HPDE6-E6E7 (cell line): ENCODE data around the gene BTC.
"Not testable (repeated sequence)": the region's sequence is repeated elsewhere in the genome, so short reads cannot be mapped to it uniquely, and the experiment has no call there.

ENCODE experiments used
- DNase-seq: peaks from one replicate; pipeline ENCODE4 v3.0.0; 2011; ENCODE audit warnings: missing footprints; ENCODE audit errors: extremely low spot score

The BTC gene, protein sequence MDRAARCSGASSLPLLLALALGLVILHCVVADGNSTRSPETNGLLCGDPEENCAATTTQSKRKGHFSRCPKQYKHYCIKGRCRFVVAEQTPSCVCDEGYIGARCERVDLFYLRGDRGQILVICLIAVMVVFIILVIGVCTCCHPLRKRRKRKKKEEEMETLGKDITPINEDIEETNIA

DNA sequence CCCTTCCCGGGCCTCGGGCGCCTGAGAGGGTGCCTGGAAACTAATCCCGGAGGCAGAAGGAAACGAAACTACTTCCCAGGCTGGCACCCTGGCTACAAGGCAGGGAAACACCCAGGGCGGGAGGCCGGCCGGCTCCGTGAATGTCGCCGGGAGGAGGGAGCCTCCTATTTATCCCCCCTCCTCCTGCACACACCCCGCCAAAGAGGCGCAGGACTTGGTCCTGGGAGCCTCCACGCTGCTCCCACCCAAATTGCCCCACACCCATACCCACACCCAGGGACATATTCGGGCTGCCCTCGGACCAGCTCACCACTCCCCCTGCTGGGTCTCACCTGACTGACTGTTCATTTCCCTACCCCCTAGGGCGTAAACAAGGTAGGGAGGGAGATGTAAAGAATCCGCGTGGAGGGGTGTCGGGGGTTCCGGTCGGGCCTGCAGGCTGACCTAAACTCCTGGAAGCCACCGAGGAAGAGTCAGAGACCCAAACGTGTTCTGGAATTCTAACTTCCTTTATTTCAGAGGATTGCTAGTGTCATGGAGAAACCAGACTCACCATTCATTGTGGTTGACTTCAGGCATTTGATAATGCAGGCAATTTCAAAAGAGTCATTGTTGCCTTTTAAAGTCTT is at the start of gene BTC:
Gene BTC, minus strand, starts transcription at position 142 of the 629 bp plus-strand sequence. CDS start 198 bp downstream, outside the sequence.
- DNase-seq = peak; percentile 81

DNA sequence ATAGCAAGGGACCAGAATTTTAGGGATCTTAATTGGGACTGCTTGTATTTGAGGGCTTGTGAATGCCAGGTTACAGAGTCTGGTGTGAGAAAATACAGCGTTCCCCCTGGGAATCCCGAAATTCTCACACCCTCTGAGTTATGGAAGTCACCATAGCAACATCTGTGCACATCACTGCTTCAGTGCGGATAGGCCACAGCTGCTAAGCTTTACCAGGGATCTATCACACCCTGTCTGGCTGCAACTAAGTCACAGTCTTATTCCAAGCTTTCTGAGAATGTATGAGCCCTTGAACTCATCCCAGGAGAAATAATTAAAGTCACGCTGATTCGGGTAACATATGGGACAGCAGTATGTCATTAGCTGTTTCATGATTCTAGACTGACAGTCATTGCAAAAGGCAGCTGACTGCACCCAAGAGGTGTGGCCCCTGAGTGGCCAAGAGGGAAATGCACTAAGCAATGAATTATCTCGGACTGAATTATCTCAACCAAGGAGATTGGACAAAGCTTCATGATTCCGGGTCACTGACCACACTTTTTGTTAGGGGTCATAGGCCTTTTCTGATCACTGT is 46.7 kb upstream of the BTC start:
- no peak for DNase-seq

DNA sequence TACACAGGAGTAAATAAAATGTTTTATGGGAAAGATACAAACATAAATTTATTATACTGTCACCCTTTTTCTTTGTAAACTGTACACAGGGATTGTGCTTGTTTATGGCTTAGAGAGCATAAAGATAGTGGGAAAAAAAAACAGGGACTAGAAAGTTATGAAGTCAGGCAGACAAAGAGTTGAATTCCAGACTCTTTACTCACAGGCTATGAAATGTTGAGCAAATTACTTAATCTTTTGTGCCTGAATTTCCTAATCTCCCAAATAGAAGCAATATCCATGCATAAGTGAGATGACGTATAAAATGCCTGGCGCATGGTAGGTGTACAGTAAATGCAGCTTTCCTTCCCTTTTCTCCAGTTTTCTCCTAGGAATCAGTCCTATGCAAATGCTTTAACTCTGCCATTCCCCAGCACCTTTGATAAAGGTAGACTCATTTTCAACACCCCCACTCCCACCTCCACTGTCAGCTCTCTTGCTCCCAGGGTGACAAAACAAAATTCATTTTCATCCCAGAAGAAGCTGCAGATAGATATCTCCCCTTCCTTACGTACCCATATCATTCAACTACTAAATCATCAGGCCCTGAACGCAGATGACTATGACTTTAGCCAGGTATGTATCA is 44.5 kb upstream of the BTC start:
- DNase-seq = peak; percentile 15

DNA sequence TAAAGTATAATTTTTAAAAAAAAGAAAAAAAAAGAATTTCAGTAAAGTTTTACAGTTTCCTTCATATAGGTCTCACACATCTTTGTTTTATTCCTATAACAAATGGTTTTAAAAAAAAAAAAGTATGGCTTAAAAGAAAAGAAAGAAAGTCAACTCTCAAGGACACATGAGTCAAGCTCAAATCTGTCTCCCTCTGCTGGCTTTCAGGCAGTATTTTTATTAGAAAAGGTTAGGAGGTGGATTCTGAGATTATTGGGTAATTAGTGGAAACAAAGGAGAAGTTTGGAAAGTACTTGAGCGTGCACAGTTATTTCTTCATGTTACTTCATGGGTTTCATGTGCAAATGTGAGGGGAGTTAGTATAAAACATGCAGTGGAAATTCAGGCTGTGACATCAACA is 36.6 kb upstream of the BTC start:
- no peak for DNase-seq

DNA sequence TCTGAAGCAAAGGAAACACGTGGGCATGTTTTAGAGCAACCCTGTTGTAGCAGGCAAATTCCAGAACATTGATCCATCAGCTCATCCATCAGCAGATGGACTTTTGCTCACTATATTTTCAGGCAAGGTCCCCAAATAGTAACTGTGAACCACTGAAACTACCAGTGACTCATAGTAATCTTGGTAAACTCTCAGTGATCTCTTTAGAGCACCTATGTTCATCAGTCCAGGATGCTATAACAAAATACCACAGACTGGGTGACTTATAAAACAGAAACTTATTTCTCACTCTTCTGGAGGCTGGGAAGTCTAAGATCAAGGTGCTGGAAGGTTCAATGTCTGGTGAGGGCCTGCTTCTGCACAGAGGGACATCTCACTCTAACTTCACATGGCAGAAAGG is 28.9 kb upstream of the BTC start:
- DNase-seq = no peak

DNA sequence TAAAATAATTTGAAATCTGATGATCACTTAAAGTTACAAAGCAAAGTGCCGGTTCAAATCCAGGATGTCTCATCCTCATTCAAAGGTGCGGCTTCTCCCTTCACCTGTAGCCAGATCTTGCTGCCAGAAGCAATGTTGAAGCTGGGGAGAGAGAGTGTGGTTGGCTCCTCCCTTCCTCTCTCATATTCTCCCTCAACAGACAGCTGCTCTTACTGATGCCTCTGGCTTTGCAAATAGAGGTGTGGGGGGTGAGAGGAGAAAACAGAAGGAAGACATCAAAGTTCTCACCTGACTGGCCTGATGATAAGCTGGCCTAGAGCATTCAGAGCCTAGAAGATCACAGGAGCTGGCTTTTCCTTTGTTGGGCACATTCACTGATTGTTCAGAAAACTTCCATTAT is 28.3 kb upstream of the BTC start:
- DNase-seq = no peak

DNA sequence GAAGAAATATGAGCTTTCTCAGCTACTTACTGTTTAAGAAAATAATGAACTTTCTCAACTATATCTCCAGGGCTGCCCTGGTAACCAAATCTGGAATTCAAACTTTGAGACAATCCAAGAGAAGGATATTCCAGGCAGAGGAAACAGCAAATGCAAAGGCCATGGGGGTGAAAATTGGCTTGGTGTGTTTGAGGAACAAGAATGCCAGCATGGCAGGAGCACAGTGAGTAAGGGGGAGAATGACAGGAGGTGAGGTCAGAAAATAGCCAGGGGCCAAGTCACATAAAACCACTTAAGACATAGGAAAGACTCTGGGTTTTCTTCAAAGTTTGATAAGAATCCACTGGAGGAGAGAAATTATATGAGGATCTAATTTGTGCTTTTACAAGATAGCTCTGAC is 27.2 kb upstream of the BTC start:
- DNase-seq = no peak

DNA sequence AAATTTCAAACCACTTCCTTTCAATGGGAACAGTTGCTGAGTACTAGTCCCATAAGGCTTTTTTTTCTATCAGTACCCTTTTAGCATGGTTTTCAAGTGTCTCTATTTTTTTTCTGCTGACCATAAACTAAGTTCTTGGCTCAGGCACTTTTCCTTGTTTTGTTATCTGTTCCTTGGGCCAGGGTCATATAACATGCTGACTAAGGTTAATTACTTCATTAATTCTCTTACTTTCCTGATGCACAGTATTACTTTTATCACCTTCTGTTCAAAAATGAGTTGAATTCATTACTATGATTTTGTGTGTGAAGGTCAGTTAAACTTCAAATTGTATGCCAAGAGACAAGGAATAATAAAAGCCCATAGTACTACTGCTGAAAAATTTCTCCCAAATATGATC is 19.7 kb upstream of the BTC start:
- no peak for DNase-seq

DNA sequence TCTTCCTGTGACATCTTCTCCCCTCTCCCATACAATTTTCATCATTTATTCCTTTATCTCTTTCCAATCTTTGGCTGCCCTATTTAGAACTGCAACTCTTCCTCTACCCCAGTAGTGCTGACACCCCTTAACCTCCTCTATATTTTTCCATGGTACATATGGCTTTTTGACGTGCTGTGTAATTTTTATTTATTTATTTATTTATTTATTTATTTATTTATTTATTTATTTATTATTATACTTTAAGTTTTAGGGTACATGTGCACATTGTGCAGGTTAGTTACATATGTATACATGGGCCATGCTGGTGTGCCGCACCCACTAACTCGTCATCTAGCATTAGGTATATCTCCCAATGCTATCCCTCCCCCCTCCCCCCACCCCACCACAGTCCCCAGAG is 17.7 kb upstream of the BTC start:
- not testable (repeated sequence) for DNase-seq

DNA sequence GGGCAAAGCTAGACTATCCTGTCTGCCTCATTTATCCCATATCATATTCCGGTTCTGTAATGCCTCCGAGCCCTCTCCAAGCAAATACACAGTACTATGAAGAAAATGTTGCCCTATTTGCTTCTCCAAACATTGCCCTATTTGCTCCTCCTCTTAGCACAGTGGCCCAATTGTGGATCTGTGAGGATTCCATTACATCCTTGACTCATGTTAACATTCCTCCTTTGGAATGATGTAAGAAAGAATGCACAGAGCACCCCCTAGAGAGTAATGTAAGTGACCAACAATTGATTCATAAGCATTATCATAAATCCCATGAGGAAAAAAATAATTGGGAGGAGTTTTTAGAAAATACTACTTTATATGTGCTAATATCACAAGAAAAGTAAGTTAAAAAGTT is 11.3 kb upstream of the BTC start:
- peak; percentile 19 for DNase-seq

DNA sequence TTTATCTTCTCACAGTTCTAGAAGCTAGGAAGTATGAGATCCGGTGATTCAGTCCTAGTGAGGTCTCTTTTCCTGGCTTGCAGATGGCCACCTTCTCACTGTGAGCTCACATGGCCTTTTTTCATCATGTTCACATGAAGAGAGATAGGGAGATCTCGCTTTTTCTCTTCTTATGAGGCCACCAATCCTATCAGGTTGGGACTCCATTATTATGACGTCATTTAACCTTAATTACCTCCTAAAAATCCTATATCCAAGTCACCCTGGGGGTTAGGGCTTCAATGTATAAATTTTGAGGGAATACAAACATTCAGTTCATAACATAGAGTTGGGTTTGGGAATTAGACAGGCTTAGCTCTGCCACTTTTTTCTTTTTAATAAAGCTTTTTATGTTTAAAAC is 6.0 kb upstream of the BTC start:
- DNase-seq = no peak

DNA sequence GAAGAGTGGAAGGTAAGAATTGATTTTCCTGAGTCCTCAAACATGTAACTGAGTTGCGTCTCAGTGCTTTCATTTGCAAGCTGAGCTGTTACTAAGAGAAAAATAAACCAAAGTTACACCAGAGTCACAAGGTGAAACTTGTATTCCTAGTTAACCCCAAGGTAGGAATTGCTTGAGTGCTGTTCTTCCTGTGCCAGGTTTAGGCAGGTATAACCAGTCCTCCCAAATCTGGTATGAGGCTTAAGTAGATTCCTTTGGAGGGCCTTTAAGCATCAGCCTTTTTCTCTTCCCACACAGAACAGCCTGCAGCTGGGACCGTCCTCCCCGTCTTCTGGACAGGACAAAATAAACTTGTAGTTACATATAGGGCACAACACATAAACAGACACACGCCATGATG is 2.3 kb upstream of the BTC start:
- no peak for DNase-seq

DNA sequence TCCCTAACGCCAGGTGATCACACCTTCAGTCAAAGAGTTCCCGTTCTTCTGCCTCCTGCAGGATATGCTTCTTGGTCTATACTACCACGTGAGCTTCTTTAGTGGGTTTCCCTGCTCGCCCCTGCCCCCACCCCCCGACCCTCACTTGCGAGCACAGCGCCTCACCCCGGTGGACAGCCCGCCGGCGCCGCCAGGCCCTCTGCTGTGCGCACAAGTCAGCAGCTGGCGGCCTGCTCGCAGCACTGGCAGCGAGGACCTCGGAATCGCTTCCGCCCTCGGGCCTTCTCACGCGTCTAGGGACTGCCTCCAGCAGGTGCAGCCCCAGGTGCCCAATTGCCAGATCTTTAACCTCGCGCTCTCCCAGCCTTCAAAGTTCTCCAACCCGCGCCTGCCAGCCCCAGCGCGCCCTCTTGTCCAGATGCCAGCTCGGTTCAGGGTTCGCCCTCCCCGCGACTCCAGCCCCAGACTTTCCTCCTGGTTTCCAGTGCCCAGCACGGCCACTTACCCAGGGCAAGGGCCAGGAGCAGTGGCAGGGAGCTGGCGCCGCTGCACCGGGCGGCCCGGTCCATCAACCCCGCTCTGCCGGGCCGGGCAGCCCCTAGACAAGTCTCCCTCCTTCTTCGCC is 454 bp downstream of the BTC start:
- peak; percentile 61 for DNase-seq

DNA sequence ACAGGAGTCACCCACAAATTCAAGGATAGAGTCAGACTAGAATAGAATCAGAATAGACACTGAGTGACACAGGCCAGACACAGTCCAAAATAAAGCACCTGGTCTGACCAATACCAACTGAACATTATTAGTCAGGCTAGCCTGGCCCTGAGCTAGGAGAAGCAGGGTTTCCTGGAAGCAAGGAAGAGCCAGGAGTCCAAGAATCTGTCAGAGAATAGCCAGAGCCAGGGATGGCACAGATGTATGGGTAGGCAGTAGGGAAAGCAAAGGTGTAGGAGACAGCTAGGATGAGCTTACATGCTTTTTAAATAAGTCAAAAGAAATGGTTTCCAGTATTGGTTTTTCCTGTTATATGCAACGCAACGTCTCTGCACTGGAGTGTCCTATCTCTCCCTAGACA is 3.7 kb downstream of the BTC start:
- DNase-seq = no peak

DNA sequence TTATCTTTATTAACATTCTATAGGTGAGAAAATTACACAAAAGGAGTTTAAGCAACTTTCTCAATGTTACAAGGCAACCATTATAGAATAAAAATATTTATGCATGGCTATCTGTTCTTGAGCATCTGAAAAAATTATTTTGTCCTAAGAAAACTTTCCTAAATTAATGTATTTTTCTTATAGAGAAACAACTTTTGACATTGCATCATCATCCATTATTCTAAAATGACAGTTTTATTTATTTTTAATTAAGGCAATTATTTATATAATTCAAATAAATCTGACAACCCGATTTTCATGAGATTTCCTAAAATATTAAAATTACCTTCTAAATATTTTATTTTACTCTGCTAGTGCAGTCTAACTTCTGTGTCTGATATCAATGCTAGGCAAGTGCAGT is 4.8 kb downstream of the BTC start:
- DNase-seq = no peak

DNA sequence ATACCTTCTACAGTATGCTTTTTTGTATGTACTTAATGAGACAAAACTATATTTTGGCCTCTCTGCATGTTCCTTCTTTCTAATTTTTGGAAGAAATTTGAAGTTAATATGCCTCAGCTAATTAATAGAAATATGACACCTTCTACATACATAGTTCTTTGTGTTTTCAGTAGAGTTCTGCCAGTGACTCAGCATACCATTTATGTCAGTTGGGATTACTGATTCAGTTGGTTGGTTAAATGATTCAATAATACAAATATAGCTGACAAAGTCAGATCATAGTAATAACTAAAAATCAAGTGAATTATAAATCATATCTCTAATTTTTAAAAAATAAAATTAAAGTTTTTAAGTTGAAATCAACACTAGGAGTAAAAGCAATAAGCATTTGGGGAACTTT is 16.8 kb downstream of the BTC start:
- no peak for DNase-seq

DNA sequence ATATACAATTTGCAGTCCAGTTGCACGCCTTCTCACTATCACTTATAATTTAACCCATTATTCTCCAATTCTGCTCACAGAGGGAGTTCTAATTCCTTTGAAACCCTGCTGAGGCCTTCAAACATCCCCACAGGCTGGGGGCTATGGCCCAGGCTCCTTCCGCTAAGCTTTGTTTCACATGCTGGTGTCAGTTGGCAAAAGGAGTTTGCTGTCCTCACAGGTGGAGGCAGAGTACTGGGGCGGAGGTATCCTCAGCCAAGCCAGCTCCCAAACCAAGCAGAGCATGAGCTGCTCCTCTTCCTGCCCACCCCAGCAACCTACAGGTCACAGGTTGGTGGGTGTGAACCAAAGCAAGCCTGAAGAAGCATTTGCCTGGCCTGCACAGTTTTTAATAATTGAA is 21.5 kb downstream of the BTC start:
- DNase-seq = no peak

DNA sequence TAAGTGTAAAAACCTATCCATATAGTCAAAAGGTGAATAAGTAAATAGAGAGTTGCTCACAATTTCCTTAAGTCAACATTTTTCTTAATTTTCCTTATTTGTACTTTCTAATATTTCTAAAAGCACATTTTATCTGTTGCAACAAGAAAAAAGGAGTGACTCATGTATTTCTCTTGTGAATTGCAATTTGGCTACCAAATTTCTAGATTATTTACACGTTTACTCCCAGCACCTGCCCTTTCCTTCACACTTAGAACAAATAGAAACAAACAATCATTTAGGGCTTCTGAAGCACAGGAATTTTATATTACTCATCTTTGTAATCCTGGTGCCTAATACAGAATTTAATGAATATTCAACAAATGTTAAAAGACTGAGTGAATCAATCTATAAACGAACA is 22.2 kb downstream of the BTC start:
- no peak for DNase-seq

DNA sequence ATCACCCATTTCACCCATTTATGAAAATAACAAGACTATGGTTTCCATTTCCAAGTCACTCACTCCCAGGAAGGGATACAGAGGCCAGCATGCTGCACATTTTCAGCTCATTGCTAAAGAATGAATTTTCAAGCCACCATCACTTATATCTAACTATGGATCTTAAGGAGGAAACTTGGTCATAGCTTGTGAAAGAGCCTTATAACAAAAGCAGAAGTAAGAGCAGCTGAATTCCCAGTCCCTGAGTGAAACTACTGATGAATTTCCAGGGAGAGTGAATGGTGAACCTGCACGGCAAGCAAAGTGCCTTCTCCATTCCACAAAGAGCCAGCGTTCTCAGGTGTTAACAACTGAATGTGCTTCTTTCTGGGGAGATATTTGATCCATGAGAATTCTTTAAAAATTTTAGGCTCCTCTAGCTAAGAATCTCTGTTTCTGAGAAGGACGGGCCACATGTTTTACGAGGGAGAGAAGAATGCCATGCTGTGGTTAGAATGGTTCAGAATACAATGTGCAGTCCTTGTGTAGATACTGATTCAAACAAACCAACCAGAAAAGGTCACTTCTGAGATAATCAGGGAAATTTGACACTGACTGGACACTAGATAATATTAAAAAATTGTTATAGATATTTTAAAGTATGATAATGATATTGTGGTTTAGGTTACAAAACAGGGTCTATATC is 24.0 kb downstream of the BTC start:
- no peak for DNase-seq

DNA sequence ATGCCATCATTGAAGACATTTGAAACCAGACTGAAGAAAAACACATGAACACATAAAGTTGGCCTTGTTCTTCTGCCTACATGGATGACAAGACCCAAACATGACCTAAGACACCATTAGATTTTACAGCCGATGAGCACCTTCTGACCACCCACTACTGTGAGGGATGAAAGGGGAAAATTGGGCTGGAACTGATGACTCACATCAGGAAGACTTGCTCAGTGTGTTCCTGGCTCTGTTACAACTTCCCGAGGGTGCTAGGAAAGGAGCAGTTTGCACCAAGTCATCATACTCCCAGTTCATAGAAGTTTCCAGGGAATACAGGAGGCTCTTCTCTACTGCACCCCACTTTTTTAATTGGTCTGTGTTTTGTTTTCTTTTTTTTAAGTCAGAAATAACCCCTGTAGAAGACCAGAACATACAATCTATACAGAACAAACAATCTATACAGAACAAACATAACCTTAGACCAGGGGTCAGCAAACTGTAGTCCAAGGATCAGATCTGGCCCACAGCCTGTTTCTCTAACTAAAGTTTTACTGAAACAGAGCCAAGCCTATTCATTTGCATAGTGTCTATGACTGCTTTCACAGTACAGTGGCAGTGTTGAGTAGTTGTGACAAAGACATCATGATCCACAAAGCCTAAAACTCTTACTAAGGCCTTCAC is 25.3 kb downstream of the BTC start:
- DNase-seq = peak; percentile 14

DNA sequence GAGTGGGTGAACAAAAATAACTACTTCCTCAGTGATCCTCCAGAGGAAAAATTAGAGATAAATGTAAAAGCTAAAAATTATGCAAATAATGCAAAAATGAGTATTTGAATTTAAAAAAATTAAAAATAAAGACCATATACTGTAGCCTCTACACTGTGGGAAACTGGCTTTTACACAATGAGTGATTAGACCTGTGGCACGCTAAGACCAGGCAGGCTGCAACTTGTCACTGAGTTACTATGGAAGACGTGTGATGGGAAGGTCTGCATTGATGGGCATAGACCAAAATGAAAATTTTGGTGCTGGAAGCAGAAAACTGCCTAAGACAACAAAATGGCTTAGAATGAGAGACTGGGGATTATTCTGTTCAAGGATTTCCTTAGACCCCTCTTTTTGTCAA is 30.2 kb downstream of the BTC start:
- peak; percentile 9 for DNase-seq
